ENCODE measurements around the gene HS6ST1.

HS6ST1 gene

DNA sequence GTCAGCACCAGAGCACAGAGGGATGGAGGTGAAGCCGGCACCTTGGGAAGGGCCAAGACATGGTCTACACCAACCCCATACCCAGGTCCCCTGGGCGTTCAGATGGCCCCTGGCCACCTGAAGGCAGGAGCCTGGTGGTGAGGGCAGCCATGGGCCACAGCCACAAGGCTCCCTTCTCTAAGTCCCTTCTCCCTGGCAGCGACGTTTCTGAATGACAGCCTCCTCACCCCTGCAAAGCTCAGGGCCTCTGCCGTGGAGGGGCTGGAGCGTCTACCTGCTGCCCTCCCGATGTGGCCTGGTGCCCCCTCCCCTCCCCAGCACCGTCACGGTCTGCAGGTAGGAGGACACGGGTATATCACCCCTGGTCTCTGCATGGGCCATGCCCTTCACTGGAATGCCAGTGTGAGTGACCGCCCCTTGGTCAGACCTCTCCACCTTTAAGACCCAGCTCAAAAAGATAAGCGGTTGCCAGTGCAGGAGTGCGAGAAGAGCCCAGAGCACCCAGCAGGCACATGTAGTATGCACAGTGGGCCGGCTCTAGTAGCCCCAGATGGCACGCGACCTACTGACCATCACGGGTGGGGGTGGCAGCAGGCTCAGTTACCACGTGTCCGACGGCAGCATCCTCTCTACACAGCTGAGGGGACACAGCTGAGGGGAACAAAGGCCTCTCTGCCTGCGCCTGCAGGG, 46.6 kb downstream of the HS6ST1 start:
- no peak for TF ChIP-seq ZC3H10 (CRISPR knock-in tag; IDR thresholded peaks at IDR 0.05)
- TF ChIP-seq, protein P1, sequence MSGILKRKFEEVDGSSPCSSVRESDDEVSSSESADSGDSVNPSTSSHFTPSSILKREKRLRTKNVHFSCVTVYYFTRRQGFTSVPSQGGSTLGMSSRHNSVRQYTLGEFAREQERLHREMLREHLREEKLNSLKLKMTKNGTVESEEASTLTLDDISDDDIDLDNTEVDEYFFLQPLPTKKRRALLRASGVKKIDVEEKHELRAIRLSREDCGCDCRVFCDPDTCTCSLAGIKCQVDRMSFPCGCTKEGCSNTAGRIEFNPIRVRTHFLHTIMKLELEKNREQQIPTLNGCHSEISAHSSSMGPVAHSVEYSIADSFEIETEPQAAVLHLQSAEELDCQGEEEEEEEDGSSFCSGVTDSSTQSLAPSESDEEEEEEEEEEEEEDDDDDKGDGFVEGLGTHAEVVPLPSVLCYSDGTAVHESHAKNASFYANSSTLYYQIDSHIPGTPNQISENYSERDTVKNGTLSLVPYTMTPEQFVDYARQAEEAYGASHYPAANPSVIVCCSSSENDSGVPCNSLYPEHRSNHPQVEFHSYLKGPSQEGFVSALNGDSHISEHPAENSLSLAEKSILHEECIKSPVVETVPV (CRISPR knock-in tag; IDR thresholded peaks at IDR 0.05) = no peak
- TF ChIP-seq, protein P2, sequence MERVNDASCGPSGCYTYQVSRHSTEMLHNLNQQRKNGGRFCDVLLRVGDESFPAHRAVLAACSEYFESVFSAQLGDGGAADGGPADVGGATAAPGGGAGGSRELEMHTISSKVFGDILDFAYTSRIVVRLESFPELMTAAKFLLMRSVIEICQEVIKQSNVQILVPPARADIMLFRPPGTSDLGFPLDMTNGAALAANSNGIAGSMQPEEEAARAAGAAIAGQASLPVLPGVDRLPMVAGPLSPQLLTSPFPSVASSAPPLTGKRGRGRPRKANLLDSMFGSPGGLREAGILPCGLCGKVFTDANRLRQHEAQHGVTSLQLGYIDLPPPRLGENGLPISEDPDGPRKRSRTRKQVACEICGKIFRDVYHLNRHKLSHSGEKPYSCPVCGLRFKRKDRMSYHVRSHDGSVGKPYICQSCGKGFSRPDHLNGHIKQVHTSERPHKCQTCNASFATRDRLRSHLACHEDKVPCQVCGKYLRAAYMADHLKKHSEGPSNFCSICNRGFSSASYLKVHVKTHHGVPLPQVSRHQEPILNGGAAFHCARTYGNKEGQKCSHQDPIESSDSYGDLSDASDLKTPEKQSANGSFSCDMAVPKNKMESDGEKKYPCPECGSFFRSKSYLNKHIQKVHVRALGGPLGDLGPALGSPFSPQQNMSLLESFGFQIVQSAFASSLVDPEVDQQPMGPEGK (CRISPR knock-in tag; IDR thresholded peaks at IDR 0.05; ENCODE audit: borderline replicate concordance) = no peak
- no peak for TF ChIP-seq OSR1 (CRISPR knock-in tag; IDR thresholded peaks at IDR 0.05)
- TF ChIP-seq, protein P3, sequence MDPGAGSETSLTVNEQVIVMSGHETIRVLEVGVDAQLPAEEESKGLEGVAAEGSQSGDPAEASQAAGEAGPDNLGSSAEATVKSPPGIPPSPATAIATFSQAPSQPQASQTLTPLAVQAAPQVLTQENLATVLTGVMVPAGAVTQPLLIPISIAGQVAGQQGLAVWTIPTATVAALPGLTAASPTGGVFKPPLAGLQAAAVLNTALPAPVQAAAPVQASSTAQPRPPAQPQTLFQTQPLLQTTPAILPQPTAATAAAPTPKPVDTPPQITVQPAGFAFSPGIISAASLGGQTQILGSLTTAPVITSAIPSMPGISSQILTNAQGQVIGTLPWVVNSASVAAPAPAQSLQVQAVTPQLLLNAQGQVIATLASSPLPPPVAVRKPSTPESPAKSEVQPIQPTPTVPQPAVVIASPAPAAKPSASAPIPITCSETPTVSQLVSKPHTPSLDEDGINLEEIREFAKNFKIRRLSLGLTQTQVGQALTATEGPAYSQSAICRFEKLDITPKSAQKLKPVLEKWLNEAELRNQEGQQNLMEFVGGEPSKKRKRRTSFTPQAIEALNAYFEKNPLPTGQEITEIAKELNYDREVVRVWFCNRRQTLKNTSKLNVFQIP (CRISPR knock-in tag; IDR thresholded peaks at IDR 0.05; ENCODE audit: borderline replicate concordance, low read depth) = no peak
- TF ChIP-seq, protein P4, sequence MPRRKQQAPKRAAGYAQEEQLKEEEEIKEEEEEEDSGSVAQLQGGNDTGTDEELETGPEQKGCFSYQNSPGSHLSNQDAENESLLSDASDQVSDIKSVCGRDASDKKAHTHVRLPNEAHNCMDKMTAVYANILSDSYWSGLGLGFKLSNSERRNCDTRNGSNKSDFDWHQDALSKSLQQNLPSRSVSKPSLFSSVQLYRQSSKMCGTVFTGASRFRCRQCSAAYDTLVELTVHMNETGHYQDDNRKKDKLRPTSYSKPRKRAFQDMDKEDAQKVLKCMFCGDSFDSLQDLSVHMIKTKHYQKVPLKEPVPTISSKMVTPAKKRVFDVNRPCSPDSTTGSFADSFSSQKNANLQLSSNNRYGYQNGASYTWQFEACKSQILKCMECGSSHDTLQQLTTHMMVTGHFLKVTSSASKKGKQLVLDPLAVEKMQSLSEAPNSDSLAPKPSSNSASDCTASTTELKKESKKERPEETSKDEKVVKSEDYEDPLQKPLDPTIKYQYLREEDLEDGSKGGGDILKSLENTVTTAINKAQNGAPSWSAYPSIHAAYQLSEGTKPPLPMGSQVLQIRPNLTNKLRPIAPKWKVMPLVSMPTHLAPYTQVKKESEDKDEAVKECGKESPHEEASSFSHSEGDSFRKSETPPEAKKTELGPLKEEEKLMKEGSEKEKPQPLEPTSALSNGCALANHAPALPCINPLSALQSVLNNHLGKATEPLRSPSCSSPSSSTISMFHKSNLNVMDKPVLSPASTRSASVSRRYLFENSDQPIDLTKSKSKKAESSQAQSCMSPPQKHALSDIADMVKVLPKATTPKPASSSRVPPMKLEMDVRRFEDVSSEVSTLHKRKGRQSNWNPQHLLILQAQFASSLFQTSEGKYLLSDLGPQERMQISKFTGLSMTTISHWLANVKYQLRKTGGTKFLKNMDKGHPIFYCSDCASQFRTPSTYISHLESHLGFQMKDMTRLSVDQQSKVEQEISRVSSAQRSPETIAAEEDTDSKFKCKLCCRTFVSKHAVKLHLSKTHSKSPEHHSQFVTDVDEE (CRISPR knock-in tag; IDR thresholded peaks at IDR 0.05) = no peak
- TF ChIP-seq ZFP30 (CRISPR knock-in tag; IDR thresholded peaks at IDR 0.05) = no peak
- TF ChIP-seq TCF4 (CRISPR knock-in tag; IDR thresholded peaks at IDR 0.05; ENCODE audit: borderline replicate concordance) = no peak
- TF ChIP-seq RARB (CRISPR knock-in tag; IDR thresholded peaks at IDR 0.05) = no peak
- TF ChIP-seq SNAI2 (CRISPR knock-in tag; IDR thresholded peaks at IDR 0.05) = no peak
- TF ChIP-seq ISL1 (CRISPR knock-in tag; IDR thresholded peaks at IDR 0.05) = no peak
- TF ChIP-seq ESRRG (CRISPR knock-in tag; IDR thresholded peaks at IDR 0.05) = no peak
- TF ChIP-seq ZNF8 (CRISPR knock-in tag; IDR thresholded peaks at IDR 0.05) = no peak
- TF ChIP-seq ZFP3 (CRISPR knock-in tag; IDR thresholded peaks at IDR 0.05) = no peak
- ATAC-seq = no peak

DNA sequence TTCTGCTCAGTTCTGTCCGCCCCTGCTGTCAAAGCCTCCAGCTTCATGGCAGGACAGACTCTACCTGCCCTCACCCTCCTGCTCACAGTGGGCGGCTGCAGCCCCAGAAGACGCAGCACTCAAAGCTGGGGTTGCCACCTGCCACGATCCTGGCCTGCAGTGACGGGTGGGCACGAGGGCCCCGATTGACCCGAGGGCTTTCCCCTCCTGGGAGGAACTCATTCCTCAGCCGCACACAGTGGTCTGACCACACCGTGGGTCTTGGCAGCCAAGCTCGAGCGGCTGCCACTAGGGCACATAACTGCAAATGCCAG, 47.1 kb downstream of the HS6ST1 start:
- no peak for ATAC-seq
- TF ChIP-seq, protein P4 (CRISPR knock-in tag; IDR thresholded peaks at IDR 0.05) = no peak
- no peak for TF ChIP-seq CSDC2 (CRISPR knock-in tag; IDR thresholded peaks at IDR 0.05)
- TF ChIP-seq ZC3H10 (CRISPR knock-in tag; IDR thresholded peaks at IDR 0.05) = no peak
- TF ChIP-seq ARNTL (CRISPR knock-in tag; IDR thresholded peaks at IDR 0.05; ENCODE audit: borderline replicate concordance, low read depth) = no peak
- TF ChIP-seq ISL1 (CRISPR knock-in tag; IDR thresholded peaks at IDR 0.05) = no peak
- TF ChIP-seq ZNF70 (CRISPR knock-in tag; IDR thresholded peaks at IDR 0.05) = no peak
- TF ChIP-seq ZNF8 (CRISPR knock-in tag; IDR thresholded peaks at IDR 0.05) = no peak
- TF ChIP-seq, protein P1 (CRISPR knock-in tag; IDR thresholded peaks at IDR 0.05) = no peak
- no peak for TF ChIP-seq ESRRG (CRISPR knock-in tag; IDR thresholded peaks at IDR 0.05)
- TF ChIP-seq, protein P3 (CRISPR knock-in tag; IDR thresholded peaks at IDR 0.05; ENCODE audit: borderline replicate concordance, low read depth) = no peak
- no peak for TF ChIP-seq TOX (CRISPR knock-in tag; IDR thresholded peaks at IDR 0.05; ENCODE audit: borderline replicate concordance)
- TF ChIP-seq, protein P5, sequence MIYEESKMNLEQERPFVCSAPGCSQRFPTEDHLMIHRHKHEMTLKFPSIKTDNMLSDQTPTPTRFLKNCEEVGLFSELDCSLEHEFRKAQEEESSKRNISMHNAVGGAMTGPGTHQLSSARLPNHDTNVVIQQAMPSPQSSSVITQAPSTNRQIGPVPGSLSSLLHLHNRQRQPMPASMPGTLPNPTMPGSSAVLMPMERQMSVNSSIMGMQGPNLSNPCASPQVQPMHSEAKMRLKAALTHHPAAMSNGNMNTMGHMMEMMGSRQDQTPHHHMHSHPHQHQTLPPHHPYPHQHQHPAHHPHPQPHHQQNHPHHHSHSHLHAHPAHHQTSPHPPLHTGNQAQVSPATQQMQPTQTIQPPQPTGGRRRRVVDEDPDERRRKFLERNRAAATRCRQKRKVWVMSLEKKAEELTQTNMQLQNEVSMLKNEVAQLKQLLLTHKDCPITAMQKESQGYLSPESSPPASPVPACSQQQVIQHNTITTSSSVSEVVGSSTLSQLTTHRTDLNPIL (CRISPR knock-in tag; IDR thresholded peaks at IDR 0.05; ENCODE audit: low read depth) = no peak
- no peak for TF ChIP-seq RARB (CRISPR knock-in tag; IDR thresholded peaks at IDR 0.05)
- no peak for TF ChIP-seq GLIS3 (CRISPR knock-in tag; IDR thresholded peaks at IDR 0.05)
- TF ChIP-seq, protein P2 (CRISPR knock-in tag; IDR thresholded peaks at IDR 0.05; ENCODE audit: borderline replicate concordance) = no peak
- no peak for TF ChIP-seq PPARA (CRISPR knock-in tag; IDR thresholded peaks at IDR 0.05; ENCODE audit: borderline replicate concordance)
